Measurements from ENCODE around the gene LSM5. TPM values are rescaled to one million over a fixed set of nuclear protein-coding genes. Genes with fewer than 3 reads are reported as not detected.
A peak's percentile ranks its signal among the peaks of the same experiment; 100 is the strongest.

LSM5 gene
- total and polyA plus RNA-seq, 2 of the 4 experiments (the other 2 are of a cell fraction) = 5.0 to 26.5 TPM

DNA sequence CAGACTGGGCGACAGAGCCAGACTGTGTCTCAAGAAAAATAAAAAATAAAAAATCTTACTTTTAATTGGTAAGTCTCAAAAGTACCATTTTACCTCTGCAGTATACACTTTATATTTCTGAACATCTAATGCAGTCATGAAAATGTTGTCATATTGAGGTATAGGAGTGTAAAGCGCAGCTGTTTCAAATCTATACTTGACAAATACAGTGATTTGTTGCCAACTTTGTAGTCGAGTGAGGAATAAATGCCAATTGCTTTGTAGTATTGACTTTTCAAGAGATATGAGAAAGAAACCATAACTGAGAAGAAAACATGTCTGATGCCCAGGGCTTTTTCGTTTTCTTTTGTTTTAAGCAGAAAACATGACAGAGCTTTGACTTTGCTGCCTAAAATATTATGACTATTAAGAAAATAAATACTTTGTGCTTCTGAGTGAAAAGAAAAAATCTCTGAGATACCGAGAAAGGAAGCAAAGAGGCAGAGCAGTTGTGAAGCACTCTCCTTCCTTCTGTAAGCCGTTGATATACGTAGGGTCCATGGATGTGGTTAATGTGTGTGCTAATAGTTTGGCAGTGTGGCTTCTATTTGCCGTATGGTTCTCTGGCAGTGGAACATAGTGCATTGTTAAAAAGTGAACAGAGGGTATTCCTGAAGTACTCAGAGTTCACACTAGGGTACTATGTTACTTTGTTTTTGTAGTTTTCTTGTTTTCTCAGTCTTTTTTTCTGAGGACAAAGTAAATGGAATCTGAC, 43.3 kb upstream of the LSM5 start:
- Histone ChIP-seq H2BK20ac (ENCODE audit: low read depth, low read length) (no peak overlapping the region), H2AK9ac (replicated peaks; ENCODE audit: low read depth, low read length, poor library complexity) (no peak overlapping the region), H3K4me1 (ENCODE audit: control insufficient read depth, insufficient read depth, low read length) (peaks cover 5% of the 10 kb centered on the region), H3K4me3 (ENCODE audit: insufficient read depth, low read depth, low read length) (no peak overlapping the region), H3K23ac (ENCODE audit: low read depth, low read length) (peak overlapping the region; percentile 46; the same call in 1 of the 2 replicates), H3K9ac (ENCODE audit: low read depth, low read length) (no peak overlapping the region), H3K9me3 (ENCODE audit: control insufficient read depth, insufficient read depth, low read length) (no peaks in the 10 kb centered on the region), H3K9me1 (ENCODE audit: insufficient read depth, low read length) (peaks cover 15% of the 10 kb centered on the region), H3K56ac (ENCODE audit: extremely low read depth, insufficient read depth, low read length) (no peak overlapping the region), H4K20me1 (ENCODE audit: insufficient read depth, low read length) (peaks cover 37% of the 10 kb centered on the region; the same call in 1 of the 2 replicates), H3K4ac (ENCODE audit: low read depth, low read length) (no peak overlapping the region), H3K27me3 (ENCODE audit: control insufficient read depth, insufficient read depth, low read length) (no peaks in the 10 kb centered on the region), H3K18ac (ENCODE audit: low read depth, low read length) (peak overlapping the region; percentile 43; the same call in 1 of the 2 replicates), H2AFZ (replicated peaks; ENCODE audit: low read length, poor library complexity) (no peak overlapping the region), H3K36me3 (ENCODE audit: control insufficient read depth, insufficient read depth, low read length) (peaks cover 2% of the 10 kb centered on the region; the same call in 1 of the 2 replicates), H3K14ac (replicated peaks; ENCODE audit: low read depth, low read length) (peak overlapping the region; percentile 64), H3K4me2 (ENCODE audit: low read depth, low read length) (peak overlapping the region; percentile 39), H2BK5ac (ENCODE audit: low read depth, low read length, poor library complexity, severe bottlenecking) (no peak overlapping the region), H4K91ac (ENCODE audit: insufficient read depth, low read depth, low read length) (no peak overlapping the region), H2BK15ac (ENCODE audit: low read depth, low read length) (no peak overlapping the region), H4K8ac (ENCODE audit: low read depth in 2 of 2, low read length in 2 of 2) (peak overlapping the region in 1 of 2 experiments; percentile 63; a peak in 1 of 4 replicates), H2AK5ac (ENCODE audit: low read depth, low read length) (no peak overlapping the region), H2BK120ac (ENCODE audit: low read depth, low read length) (no peak overlapping the region), H3K27ac (ENCODE audit: insufficient read depth, low read length) (no peak overlapping the region), H4K5ac (ENCODE audit: low read depth, low read length) (peak overlapping the region; percentile 66; the same call in 1 of the 2 replicates), H3K79me1 (ENCODE audit: low read depth in 1 of 2, low read length in 2 of 2) (peaks cover 34 to 69% of the 10 kb centered on the region in 2 experiments)
- intact Hi-C loops (cut with micrococcal nuclease) (no loop called here), in situ Hi-C loops (cut with MboI; ENCODE audit: low sequenced_read_pairs) (no loop called here), dilution Hi-C loops (cut with HindIII; ENCODE audit: low sequenced_read_pairs, unreplicated experiment) (no loop called here)
- CTCF ChIA-PET = no interaction called here
- DNase-seq (peak; percentile 44), ATAC-seq (ENCODE audit: low read depth) (peak; percentile 59)
- POLR2A ChIA-PET (ENCODE audit: unreplicated experiment) = no interaction called here
- BruUV-seq (replicated peaks) = no TSS peak
- TF ChIP-seq, protein P1, sequence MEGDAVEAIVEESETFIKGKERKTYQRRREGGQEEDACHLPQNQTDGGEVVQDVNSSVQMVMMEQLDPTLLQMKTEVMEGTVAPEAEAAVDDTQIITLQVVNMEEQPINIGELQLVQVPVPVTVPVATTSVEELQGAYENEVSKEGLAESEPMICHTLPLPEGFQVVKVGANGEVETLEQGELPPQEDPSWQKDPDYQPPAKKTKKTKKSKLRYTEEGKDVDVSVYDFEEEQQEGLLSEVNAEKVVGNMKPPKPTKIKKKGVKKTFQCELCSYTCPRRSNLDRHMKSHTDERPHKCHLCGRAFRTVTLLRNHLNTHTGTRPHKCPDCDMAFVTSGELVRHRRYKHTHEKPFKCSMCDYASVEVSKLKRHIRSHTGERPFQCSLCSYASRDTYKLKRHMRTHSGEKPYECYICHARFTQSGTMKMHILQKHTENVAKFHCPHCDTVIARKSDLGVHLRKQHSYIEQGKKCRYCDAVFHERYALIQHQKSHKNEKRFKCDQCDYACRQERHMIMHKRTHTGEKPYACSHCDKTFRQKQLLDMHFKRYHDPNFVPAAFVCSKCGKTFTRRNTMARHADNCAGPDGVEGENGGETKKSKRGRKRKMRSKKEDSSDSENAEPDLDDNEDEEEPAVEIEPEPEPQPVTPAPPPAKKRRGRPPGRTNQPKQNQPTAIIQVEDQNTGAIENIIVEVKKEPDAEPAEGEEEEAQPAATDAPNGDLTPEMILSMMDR (conservative IDR thresholded peaks at IDR 0.05; ENCODE audit: low read depth, low read length) = no peak
- TF ChIP-seq, protein P2, sequence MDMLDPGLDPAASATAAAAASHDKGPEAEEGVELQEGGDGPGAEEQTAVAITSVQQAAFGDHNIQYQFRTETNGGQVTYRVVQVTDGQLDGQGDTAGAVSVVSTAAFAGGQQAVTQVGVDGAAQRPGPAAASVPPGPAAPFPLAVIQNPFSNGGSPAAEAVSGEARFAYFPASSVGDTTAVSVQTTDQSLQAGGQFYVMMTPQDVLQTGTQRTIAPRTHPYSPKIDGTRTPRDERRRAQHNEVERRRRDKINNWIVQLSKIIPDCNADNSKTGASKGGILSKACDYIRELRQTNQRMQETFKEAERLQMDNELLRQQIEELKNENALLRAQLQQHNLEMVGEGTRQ (IDR thresholded peaks at IDR 0.05; ENCODE audit: low read depth, low read length) = no peak
- TF ChIP-seq, protein P3, sequence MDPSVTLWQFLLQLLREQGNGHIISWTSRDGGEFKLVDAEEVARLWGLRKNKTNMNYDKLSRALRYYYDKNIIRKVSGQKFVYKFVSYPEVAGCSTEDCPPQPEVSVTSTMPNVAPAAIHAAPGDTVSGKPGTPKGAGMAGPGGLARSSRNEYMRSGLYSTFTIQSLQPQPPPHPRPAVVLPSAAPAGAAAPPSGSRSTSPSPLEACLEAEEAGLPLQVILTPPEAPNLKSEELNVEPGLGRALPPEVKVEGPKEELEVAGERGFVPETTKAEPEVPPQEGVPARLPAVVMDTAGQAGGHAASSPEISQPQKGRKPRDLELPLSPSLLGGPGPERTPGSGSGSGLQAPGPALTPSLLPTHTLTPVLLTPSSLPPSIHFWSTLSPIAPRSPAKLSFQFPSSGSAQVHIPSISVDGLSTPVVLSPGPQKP (IDR thresholded peaks at IDR 0.05; ENCODE audit: borderline replicate concordance, low read depth, low read length) = no peak
- TF ChIP-seq RAD21 (IDR thresholded peaks at IDR 0.05; ENCODE audit: low read length) (no peak), MAFK (IDR thresholded peaks at IDR 0.05; ENCODE audit: low read depth, low read length) (no peak), CHD1 (IDR thresholded peaks at IDR 0.05; ENCODE audit: low read depth, low read length) (no peak), FOS (IDR thresholded peaks at IDR 0.05; ENCODE audit: low read depth, low read length) (no peak), NFE2L2 (IDR thresholded peaks at IDR 0.05; ENCODE audit: low read depth, low read length) (no peak), MAZ (IDR thresholded peaks at IDR 0.05; ENCODE audit: borderline replicate concordance, low read depth, low read length) (no peak), RFX5 (IDR thresholded peaks at IDR 0.05; ENCODE audit: low read depth, low read length) (no peak), CEBPB (IDR thresholded peaks at IDR 0.05; ENCODE audit: low read depth, low read length) (no peak), SMC3 (IDR thresholded peaks at IDR 0.05; ENCODE audit: low read depth, low read length) (no peak), POLR2A (IDR thresholded peaks at IDR 0.05; ENCODE audit: low read depth, low read length) (no peak), MXI1 (IDR thresholded peaks at IDR 0.05; ENCODE audit: borderline replicate concordance, low read depth, low read length) (no peak)
- no CpG with 5 or more reads among the region's 8 CpGs for WGBS, 2 experiments (ENCODE audit: extremely low coverage in 2 of 2, insufficient read length in 1 of 2)
